Measurements from ENCODE around the gene SLC27A5.

DNA sequence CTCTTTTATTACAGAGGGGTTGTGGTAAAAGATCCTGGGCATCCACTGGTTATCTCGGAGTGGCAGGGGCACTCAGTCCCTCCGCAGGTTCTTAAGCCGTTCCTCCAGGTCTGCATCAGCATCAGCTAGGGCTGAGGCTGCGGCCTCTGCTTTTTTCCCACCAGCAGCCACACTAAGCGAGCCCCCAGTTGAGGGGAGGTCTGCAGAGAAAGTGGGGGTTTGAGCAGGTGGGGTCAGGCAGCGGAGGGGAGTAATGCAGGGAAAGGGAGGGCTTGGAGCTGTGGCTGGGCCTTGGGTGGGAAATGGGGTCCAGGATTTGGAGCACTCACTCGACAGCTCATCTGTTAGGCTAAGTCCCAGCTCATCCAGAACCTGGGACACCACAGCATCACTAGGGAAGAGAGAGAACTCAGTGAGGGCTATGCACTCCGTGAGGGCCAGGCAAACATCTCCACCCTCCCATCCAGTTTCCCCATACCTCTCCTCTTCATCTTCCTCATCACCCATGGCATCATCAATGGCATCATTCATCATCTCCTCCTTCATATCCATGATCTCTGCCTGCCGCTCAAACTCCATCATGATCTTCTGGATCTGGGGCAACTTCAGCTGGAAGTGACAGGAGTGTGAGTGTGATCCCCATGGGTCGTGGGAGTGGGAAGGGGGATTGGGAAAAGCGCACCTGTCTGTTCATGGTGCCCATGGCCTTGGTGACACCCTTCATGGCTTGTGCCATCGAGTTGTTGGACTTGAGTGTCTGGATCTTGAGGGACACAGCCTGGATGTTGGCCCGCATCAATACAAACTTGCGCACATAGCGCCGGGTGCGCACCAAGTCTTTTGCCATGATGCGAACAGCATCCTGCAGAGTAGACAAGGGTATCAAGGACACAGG lies 40.0 kb upstream of the SLC27A5 start:
- no peak for TF ChIP-seq EZH2phosphoT487 (IDR thresholded peaks at IDR 0.05; ENCODE audit: low read depth, severe bottlenecking, unreplicated experiment)
- TF ChIP-seq, protein P1, sequence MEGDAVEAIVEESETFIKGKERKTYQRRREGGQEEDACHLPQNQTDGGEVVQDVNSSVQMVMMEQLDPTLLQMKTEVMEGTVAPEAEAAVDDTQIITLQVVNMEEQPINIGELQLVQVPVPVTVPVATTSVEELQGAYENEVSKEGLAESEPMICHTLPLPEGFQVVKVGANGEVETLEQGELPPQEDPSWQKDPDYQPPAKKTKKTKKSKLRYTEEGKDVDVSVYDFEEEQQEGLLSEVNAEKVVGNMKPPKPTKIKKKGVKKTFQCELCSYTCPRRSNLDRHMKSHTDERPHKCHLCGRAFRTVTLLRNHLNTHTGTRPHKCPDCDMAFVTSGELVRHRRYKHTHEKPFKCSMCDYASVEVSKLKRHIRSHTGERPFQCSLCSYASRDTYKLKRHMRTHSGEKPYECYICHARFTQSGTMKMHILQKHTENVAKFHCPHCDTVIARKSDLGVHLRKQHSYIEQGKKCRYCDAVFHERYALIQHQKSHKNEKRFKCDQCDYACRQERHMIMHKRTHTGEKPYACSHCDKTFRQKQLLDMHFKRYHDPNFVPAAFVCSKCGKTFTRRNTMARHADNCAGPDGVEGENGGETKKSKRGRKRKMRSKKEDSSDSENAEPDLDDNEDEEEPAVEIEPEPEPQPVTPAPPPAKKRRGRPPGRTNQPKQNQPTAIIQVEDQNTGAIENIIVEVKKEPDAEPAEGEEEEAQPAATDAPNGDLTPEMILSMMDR (IDR thresholded peaks at IDR 0.05; ENCODE audit: poor library complexity) = no peak
- no peak for TF ChIP-seq EZH2 (IDR thresholded peaks at IDR 0.05; ENCODE audit: borderline replicate concordance)

Measured in hepatocyte (in vitro differentiated cells).